NK-92 (cell line): ENCODE measurements around the gene BGN.
A peak's percentile ranks its signal among the peaks of the same experiment; 100 is the strongest.

ENCODE experiments used
- DNase-seq: peaks from one replicate; lab custom pipeline; 2025; ENCODE audit not compliant: unreplicated experiment; lab: John Stamatoyannopoulos, UW

The BGN gene

GRCh38 chrX:153459986-153460385 lies 34.8 kb upstream of the BGN start:
- DNase-seq = no peak

GRCh38 chrX:153460826-153461225 lies 34.0 kb upstream of the BGN start:
- DNase-seq = no peak

- no peak for DNase-seq
Observed at GRCh38 chrX:153462291-153462690, 32.5 kb upstream of the BGN start.

- no peak for DNase-seq
Observed at GRCh38 chrX:153463031-153463430, 31.7 kb upstream of the BGN start.

- DNase-seq = no peak
Observed at GRCh38 chrX:153463556-153463955, 31.2 kb upstream of the BGN start.

- DNase-seq = no peak
Observed at GRCh38 chrX:153464116-153464515, 30.7 kb upstream of the BGN start.

GRCh38 chrX:153465691-153466380 lies 28.9 kb upstream of the BGN start:
- no peak for DNase-seq

- DNase-seq = no peak
Observed at GRCh38 chrX:153468008-153468580, 26.7 kb upstream of the BGN start.

GRCh38 chrX:153469811-153470410 lies 24.9 kb upstream of the BGN start:
- DNase-seq = no peak

GRCh38 chrX:153470411-153471363 lies 24.1 kb upstream of the BGN start, which contains the start of gene HAUS7:
Gene HAUS7, minus strand, starts transcription at chrX:153470576. Its CDS starts 19 bp downstream, at chrX:153470557.
- DNase-seq = peak; percentile 40

GRCh38 chrX:153471663-153472280 lies 23.0 kb upstream of the BGN start:
- DNase-seq = no peak

- DNase-seq = no peak
Observed at GRCh38 chrX:153473126-153473525, 21.7 kb upstream of the BGN start.

GRCh38 chrX:153474266-153474665 lies 20.5 kb upstream of the BGN start:
- DNase-seq = no peak

- DNase-seq = no peak
Observed at GRCh38 chrX:153474718-153475117, 20.1 kb upstream of the BGN start.

GRCh38 chrX:153475271-153475670 lies 19.5 kb upstream of the BGN start:
- no peak for DNase-seq

GRCh38 chrX:153475751-153476281 lies 19.0 kb upstream of the BGN start:
- no peak for DNase-seq

- DNase-seq = no peak
Observed at GRCh38 chrX:153476666-153477363, 18.0 kb upstream of the BGN start.

- no peak for DNase-seq
Observed at GRCh38 chrX:153477364-153477857, 17.4 kb upstream of the BGN start.

- DNase-seq = no peak
Observed at GRCh38 chrX:153477901-153478300, 16.9 kb upstream of the BGN start.

GRCh38 chrX:153478746-153479145 lies 16.0 kb upstream of the BGN start:
- no peak for DNase-seq
